Measurements from ENCODE around the gene EPHB2. TPM values are rescaled to one million over a fixed set of nuclear protein-coding genes. Genes with fewer than 3 reads are reported as not detected.

The EPHB2 gene
- total and polyA plus RNA-seq, 12 donors: 0.15 to 5.0 (median 0.85) TPM

GRCh38 chr1:22784317-22784716, 73.7 kb downstream of the EPHB2 start:
- intact Hi-C loops (cut with DNase I): no loop called here
- peaks cover 0 to 3% (median 0%) of the 10 kb centered on the region in 9 donors for H3K36me3 ChIP-seq
- DNase-seq (no peak), ATAC-seq (no peak)
- no peak for TF ChIP-seq CTCF (IDR thresholded peaks at IDR 0.05)
- WGBS, 2 donors: 94 to 97% methylated on average over 19 of the region's 19 CpGs
- H3K9me3 ChIP-seq: no peaks in the 10 kb centered on the region
- H3K4me3 ChIP-seq: no peak overlapping the region
- H3K27ac ChIP-seq: no peak overlapping the region
- peaks cover 0 to 14% (median 0%) of the 10 kb centered on the region in 9 donors for H3K4me1 ChIP-seq
- peaks cover 0 to 16% (median 7%) of the 10 kb centered on the region in 7 donors for H3K27me3 ChIP-seq

GRCh38 chr1:22784737-22785136, 74.1 kb downstream of the EPHB2 start:
- Histone ChIP-seq H3K27me3 (peaks cover 0 to 13% (median 7%) of the 10 kb centered on the region in 7 donors), H3K27ac (no peak overlapping the region), H3K4me3 (no peak overlapping the region), H3K36me3 (peaks cover 0 to 3% (median 0%) of the 10 kb centered on the region in 9 donors), H3K4me1 (peaks cover 0 to 13% (median 0%) of the 10 kb centered on the region in 9 donors), H3K9me3 (no peaks in the 10 kb centered on the region)
- ATAC-seq (no peak), DNase-seq (no peak)
- intact Hi-C loops (cut with DNase I): no loop called here
- no peak for TF ChIP-seq CTCF (IDR thresholded peaks at IDR 0.05)
- WGBS, 2 donors: 96% methylated on average over 27 of the region's 27 CpGs

GRCh38 chr1:22786101-22786500, 75.5 kb downstream of the EPHB2 start:
- H3K27ac ChIP-seq: no peak overlapping the region
- H3K36me3 ChIP-seq: peaks cover 0 to 3% (median 0%) of the 10 kb centered on the region in 9 donors
- ATAC-seq (no peak), DNase-seq (no peak)
- no peak overlapping the region for H3K4me3 ChIP-seq
- no peak for TF ChIP-seq CTCF (IDR thresholded peaks at IDR 0.05)
- intact Hi-C loops (cut with DNase I): no loop called here
- peaks cover 0 to 20% (median 0%) of the 10 kb centered on the region in 9 donors for H3K4me1 ChIP-seq
- 96 to 98% methylated on average over 1 of the region's 1 CpG for WGBS, 2 donors
- peaks cover 0 to 16% (median 0%) of the 10 kb centered on the region in 7 donors for H3K27me3 ChIP-seq
- no peaks in the 10 kb centered on the region for H3K9me3 ChIP-seq

GRCh38 chr1:22786719-22787489, 76.3 kb downstream of the EPHB2 start:
- 89 to 92% methylated on average over 4 of the region's 4 CpGs for WGBS, 2 donors
- intact Hi-C loops (cut with DNase I): no loop called here
- Histone ChIP-seq H3K27me3 (peaks cover 0 to 16% (median 0%) of the 10 kb centered on the region in 7 donors), H3K9me3 (no peaks in the 10 kb centered on the region), H3K4me1 (peaks cover 0 to 20% (median 0%) of the 10 kb centered on the region in 9 donors), H3K36me3 (peaks cover 0 to 3% (median 0%) of the 10 kb centered on the region in 9 donors), H3K4me3 (no peak overlapping the region), H3K27ac (no peak overlapping the region)
- DNase-seq (no peak), ATAC-seq (no peak)
- TF ChIP-seq CTCF (IDR thresholded peaks at IDR 0.05): no peak
